Astrocyte (in vitro differentiated cells and primary cell): ENCODE measurements around the gene SEPTIN12.

Experiments
- EZH2 ChIP-seq: IDR thresholded peaks from 2 replicates; pipeline ENCODE4 v1.6.1; 2012; ENCODE audit warnings: mild to moderate bottlenecking, low read length, inconsistent platforms; ENCODE audit not compliant: insufficient read depth
- TF ChIP-seq, protein P1 (sequence below): IDR thresholded peaks from 2 replicates; pipeline ENCODE4 v1.5.1; 2011; ENCODE audit warnings: low read depth, mild to moderate bottlenecking, inconsistent platforms, low read length, moderate library complexity; ENCODE audit not compliant: insufficient read depth

DNA sequence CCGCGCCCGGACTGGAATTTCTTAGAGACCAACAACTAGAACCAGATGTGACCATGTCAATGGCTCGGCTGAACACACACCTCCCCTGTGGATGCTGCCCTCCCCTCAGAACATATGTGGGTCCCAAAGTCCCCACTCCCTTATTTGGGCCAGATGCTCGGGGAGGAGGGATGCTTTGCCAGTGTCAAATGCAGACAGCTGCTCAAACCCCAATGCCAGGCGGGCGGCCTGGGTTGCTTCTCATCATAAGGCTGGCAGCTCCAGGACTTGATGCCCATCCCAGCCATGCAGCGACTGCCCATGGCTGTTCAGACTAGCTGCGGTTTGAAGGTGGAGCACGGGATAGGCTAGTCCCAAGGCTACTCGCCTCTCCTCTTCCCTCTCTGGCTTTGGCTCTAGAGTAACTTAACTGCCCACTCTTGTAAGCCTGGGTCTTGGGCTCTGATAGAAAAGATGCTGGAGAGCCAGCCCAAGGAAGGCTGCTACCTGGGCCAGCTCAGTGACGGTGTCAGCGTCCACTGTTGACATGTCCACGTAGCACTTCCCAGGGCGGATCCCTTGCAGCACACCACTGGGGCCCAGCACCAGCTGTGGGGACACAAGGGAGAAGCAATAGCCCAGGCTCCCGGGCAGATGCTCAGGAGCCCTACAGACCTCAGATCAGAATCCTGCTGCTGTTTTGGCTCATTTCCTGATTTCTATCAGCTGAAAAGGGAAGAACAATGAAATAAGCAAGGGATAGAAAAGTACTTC is 25.3 kb upstream of the SEPTIN12 start:
- TF ChIP-seq, protein P1, sequence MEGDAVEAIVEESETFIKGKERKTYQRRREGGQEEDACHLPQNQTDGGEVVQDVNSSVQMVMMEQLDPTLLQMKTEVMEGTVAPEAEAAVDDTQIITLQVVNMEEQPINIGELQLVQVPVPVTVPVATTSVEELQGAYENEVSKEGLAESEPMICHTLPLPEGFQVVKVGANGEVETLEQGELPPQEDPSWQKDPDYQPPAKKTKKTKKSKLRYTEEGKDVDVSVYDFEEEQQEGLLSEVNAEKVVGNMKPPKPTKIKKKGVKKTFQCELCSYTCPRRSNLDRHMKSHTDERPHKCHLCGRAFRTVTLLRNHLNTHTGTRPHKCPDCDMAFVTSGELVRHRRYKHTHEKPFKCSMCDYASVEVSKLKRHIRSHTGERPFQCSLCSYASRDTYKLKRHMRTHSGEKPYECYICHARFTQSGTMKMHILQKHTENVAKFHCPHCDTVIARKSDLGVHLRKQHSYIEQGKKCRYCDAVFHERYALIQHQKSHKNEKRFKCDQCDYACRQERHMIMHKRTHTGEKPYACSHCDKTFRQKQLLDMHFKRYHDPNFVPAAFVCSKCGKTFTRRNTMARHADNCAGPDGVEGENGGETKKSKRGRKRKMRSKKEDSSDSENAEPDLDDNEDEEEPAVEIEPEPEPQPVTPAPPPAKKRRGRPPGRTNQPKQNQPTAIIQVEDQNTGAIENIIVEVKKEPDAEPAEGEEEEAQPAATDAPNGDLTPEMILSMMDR = no peak
- no peak for TF ChIP-seq EZH2
